ENCODE results near the gene TMEM151B. TPM values are rescaled to one million over a fixed set of nuclear protein-coding genes. Genes with fewer than 3 reads are reported as not detected.

The TMEM151B gene
- total and polyA plus RNA-seq, 10 of the 15 experiments (the other 5 are each of a cell fraction or from before 2014, with no cell fraction given), result 0.01 to 0.19 (median 0.05) TPM; not detected in 6

- SMC1A ChIA-PET (ENCODE audit: uncharacterized antibody, unreplicated experiment), result interaction anchor here (0.9 to 3.1 kb wide), 11 partner anchors 10 to 160 kb away, joined by 3 to 25 read pairs (median 5); partner anchors contain the start of genes HSP90AB1 and SLC29A1
- Histone ChIP-seq H3K4me2 (ENCODE audit: control insufficient read depth, insufficient read depth) (peak overlapping the region; percentile 71), H3K27me3 (replicated peaks in 1 of 2; ENCODE audit: control insufficient read depth in 2 of 2, insufficient read depth in 2 of 2, low read length in 1 of 2) (no peaks in the 10 kb centered on the region), H3K9ac (ENCODE audit: control insufficient read depth, insufficient read depth, low read length) (peak overlapping the region; percentile 90), H3K36me3 (ENCODE audit: control insufficient read depth in 2 of 2, insufficient read depth in 2 of 2, low read length in 1 of 2) (peaks cover 36 to 51% of the 10 kb centered on the region in 2 experiments), H4K20me1 (ENCODE audit: control insufficient read depth, insufficient read depth) (peaks cover 5% of the 10 kb centered on the region; the same call in 1 of the 2 replicates), H3K27ac (ENCODE audit: control insufficient read depth, insufficient read depth) (peak overlapping the region; percentile 99), H3K79me2 (ENCODE audit: control insufficient read depth, insufficient read depth, low read length) (peaks cover 83% of the 10 kb centered on the region), H2AFZ (ENCODE audit: control insufficient read depth, low read depth, low read length) (no peak overlapping the region), H3K9me3 (replicated peaks; ENCODE audit: control insufficient read depth, insufficient read depth, low read length) (no peaks in the 10 kb centered on the region), H3K4me1 (ENCODE audit: control insufficient read depth, insufficient read depth, low read length) (peaks cover 50% of the 10 kb centered on the region), H3K4me3 (peak overlapping the region; percentile 77)
- CTCF ChIA-PET, result interaction anchor here (1.0 to 5.0 kb wide), 15 partner anchors 8 to 160 kb away, joined by 3 to 45 read pairs (median 7); partner anchors contain the start of gene HSP90AB1
- in situ Hi-C loops (cut with MboI), result no loop called here
- TF ChIP-seq SUZ12 (IDR thresholded peaks at IDR 0.05; ENCODE audit: unreplicated experiment), result no peak
- TF ChIP-seq, protein P1, sequence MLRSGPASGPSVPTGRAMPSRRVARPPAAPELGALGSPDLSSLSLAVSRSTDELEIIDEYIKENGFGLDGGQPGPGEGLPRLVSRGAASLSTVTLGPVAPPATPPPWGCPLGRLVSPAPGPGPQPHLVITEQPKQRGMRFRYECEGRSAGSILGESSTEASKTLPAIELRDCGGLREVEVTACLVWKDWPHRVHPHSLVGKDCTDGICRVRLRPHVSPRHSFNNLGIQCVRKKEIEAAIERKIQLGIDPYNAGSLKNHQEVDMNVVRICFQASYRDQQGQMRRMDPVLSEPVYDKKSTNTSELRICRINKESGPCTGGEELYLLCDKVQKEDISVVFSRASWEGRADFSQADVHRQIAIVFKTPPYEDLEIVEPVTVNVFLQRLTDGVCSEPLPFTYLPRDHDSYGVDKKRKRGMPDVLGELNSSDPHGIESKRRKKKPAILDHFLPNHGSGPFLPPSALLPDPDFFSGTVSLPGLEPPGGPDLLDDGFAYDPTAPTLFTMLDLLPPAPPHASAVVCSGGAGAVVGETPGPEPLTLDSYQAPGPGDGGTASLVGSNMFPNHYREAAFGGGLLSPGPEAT (IDR thresholded peaks at IDR 0.05; ENCODE audit: low read depth), result no peak
- 0 out of 2 replicates have a peak, but pooled peaks have one; percentile 3 for TF ChIP-seq POLR2AphosphoS5 (IDR thresholded peaks at IDR 0.05; ENCODE audit: low read length)
- no peak for DNase-seq (ENCODE audit: low read depth, low spot score)
- no peak for FAIRE-seq
- peak; percentile 0; the same call in 1 of the 3 replicates for ATAC-seq
- RAD21 ChIA-PET (ENCODE audit: unreplicated experiment), result interaction anchor here (0.6 to 4.8 kb wide), 10 partner anchors 9 to 175 kb away, joined by 3 to 28 read pairs (median 4); partner anchors contain the start of genes HSP90AB1, NFKBIE and SLC29A1
- POLR2A ChIA-PET, result interaction anchor here (1.0 to 10.7 kb wide), 6 partner anchors 7 to 79 kb away, joined by 3 to 131 read pairs (median 7); partner anchors contain the start of gene HSP90AB1
- WGBS (ENCODE audit: insufficient coverage, insufficient replicate concordance, low lambda C conversion rate, missing lambda C conversion rate), result 2% methylated on average over 15 of the region's 15 CpGs
- intact Hi-C loops (cut with micrococcal nuclease; ENCODE audit: unreplicated experiment), result no loop called here
- no TSS peak for BruUV-seq (replicated peaks)
Measured at GRCh38 chr6:44255871-44256774, 14.1 kb upstream of the TMEM151B start.

All from GM12878 (cell line).